GM12874 (cell line): ENCODE measurements around the gene HAND1.

ENCODE experiments used
- TF ChIP-seq, protein P1 (sequence below): IDR thresholded peaks from 2 replicates; pipeline ENCODE4 v1.5.1; 2011; ENCODE audit warnings: low read depth, mild to moderate bottlenecking, control low read depth, low read length, moderate library complexity; ENCODE audit not compliant: insufficient read depth

Gene HAND1

GRCh38 chr5:154514331-154514730 lies 36.3 kb upstream of the HAND1 start:
- TF ChIP-seq, protein P1, sequence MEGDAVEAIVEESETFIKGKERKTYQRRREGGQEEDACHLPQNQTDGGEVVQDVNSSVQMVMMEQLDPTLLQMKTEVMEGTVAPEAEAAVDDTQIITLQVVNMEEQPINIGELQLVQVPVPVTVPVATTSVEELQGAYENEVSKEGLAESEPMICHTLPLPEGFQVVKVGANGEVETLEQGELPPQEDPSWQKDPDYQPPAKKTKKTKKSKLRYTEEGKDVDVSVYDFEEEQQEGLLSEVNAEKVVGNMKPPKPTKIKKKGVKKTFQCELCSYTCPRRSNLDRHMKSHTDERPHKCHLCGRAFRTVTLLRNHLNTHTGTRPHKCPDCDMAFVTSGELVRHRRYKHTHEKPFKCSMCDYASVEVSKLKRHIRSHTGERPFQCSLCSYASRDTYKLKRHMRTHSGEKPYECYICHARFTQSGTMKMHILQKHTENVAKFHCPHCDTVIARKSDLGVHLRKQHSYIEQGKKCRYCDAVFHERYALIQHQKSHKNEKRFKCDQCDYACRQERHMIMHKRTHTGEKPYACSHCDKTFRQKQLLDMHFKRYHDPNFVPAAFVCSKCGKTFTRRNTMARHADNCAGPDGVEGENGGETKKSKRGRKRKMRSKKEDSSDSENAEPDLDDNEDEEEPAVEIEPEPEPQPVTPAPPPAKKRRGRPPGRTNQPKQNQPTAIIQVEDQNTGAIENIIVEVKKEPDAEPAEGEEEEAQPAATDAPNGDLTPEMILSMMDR = no peak

- TF ChIP-seq, protein P1 = no peak
These were observed 35.6 kb upstream of the HAND1 start for GRCh38 chr5:154513669-154514084.

DNA sequence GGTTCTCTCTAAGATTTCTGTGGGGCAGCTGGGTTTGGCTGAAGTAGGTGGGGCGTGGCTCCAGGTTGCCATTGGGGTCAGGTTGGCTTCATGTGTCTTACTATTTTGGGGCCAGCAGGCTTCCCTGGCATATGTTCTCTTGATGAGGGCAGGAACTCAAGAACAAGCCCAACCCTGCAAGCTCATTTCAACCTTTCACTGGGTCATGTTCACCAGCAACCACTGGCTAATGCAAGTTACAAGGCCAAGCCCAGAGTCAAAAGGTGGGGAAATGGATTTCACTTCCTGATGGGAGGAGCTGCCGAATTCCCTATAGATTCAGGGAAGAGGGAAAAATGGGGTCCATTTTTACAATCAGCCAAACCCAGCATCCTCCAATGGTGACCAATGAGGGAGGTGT lies 34.0 kb upstream of the HAND1 start:
- TF ChIP-seq, protein P1 = no peak

- TF ChIP-seq, protein P1 = no peak
These were observed 31.9 kb upstream of the HAND1 start for GRCh38 chr5:154509784-154510555.

DNA sequence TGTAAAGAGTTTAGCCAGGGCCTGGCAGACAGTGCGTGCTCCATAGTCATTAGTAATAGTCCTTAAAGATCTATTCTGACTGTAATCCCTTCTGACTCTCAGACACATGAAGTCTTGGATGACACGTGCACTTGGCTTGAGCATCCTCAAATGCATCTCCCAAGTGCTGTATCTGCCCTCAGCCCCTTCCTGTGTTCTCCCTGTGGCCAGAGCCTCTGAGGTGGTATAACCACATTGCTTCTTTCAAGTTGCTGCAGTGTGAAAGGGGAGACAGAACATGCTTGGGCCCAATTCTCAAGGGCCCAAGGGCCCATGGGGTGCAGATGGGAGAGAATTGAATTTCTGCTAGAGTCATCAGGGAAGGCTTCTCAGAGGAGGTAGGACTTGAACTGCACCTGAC lies 30.1 kb upstream of the HAND1 start:
- TF ChIP-seq, protein P1 = no peak

DNA sequence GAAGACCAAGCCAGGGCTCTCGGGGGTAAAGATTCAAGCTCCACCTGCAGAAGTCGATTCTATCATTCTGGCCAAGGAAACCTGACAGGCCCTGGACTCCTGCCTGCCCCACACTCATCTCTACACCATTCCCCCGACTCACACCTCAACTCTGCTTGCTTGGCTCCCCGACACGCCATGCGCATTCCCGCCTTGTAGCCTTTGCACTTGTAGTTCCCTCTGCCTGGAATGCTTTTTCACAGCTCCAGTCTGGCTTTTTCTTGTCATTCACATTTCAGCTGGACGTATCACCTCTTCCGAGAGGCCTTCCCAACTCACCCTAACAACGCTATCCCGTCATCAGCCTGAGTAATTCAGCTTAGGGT lies 28.7 kb upstream of the HAND1 start:
- TF ChIP-seq, protein P1 = no peak

DNA sequence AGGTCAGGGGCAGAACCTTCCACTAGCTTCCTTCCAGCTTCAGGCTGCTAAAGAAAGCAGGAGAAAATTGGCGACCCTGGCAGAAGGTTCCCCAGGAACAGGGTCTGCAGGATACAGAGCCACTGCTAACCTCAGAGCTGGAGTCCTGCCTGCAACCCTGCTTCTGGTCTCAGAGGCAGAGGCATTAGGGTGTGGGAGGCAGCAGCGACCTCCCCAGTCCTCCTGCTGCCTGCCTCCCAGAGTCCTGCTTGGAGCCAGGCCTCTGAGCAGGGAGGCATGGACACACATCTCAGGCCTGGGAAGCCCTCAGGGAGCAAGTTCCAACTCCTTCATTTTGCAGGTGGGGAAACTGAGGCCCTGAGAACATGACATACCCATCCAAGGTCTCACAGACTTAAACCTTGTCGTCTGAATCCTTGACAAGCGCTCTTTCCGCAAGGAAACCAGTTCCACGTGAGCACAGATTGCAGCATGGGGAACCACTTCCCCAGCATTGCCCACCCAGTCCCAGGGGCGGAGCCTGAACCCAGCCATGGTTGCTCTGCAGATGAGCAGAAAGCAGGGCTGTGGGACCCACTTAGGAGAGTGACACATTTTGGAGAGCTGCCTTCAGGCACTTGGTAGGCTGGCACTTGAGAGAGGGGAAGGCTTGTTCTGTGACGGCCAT lies 28.2 kb upstream of the HAND1 start:
- TF ChIP-seq, protein P1 = no peak
